ENCODE measurements around the gene CHGA.

DNA sequence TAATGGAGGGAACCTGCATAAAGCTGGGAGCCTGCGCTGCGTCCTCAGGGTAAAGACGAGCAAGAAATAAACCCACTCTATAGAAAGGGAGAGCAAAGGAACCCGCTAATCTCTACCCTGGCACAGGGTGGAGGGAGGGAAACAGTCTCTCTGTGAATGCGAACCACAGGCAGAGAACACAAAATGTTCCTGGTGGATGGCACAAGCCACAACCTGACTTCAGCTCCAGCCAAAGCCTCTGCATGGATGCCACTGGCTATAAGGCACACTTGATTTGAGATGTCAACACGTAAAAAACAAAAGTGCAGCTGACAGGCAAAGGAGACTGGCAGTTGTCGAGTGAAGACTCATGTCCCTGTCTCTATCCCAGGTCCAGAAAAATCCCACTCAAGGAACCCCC lies 32.4 kb downstream of the CHGA start:
- no peak for TF ChIP-seq ZBTB21 (CRISPR knock-in tag; IDR thresholded peaks at IDR 0.05; ENCODE audit: borderline replicate concordance)
- no peak for TF ChIP-seq CTCF (IDR thresholded peaks at IDR 0.05)
- TF ChIP-seq, protein P1, sequence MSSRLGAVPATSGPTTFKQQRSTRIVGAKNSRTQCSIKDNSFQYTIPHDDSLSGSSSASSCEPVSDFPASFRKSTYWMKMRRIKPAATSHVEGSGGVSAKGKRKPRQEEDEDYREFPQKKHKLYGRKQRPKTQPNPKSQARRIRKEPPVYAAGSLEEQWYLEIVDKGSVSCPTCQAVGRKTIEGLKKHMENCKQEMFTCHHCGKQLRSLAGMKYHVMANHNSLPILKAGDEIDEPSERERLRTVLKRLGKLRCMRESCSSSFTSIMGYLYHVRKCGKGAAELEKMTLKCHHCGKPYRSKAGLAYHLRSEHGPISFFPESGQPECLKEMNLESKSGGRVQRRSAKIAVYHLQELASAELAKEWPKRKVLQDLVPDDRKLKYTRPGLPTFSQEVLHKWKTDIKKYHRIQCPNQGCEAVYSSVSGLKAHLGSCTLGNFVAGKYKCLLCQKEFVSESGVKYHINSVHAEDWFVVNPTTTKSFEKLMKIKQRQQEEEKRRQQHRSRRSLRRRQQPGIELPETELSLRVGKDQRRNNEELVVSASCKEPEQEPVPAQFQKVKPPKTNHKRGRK (CRISPR knock-in tag; IDR thresholded peaks at IDR 0.05; ENCODE audit: borderline replicate concordance) = no peak
- TF ChIP-seq, protein P2, sequence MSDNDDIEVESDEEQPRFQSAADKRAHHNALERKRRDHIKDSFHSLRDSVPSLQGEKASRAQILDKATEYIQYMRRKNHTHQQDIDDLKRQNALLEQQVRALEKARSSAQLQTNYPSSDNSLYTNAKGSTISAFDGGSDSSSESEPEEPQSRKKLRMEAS (CRISPR knock-in tag; IDR thresholded peaks at IDR 0.05) = no peak
- TF ChIP-seq ZNF263 (CRISPR knock-in tag; IDR thresholded peaks at IDR 0.05; ENCODE audit: low read depth) = no peak
- no peak for TF ChIP-seq CREM (CRISPR knock-in tag; IDR thresholded peaks at IDR 0.05)
